GM21528 (cell line): ENCODE measurements around the gene EVA1C.
"Not testable (repeated sequence)": the region's sequence is repeated elsewhere in the genome, so short reads cannot be mapped to it uniquely, and the experiment has no call there.

Source experiments
- ATAC-seq: cut with Tn5 transposase; IDR thresholded peaks from one replicate; pipeline ENCODE4 v1.9.1; 2021; ENCODE audit warnings: mild to moderate bottlenecking, moderate library complexity; ENCODE audit not compliant: unreplicated experiment, low FRiP score

Gene EVA1C

GRCh38 chr21:32457360-32457840, 44.9 kb downstream of the EVA1C start:
- ATAC-seq, result no peak

GRCh38 chr21:32457962-32458361, 45.5 kb downstream of the EVA1C start:
- no peak for ATAC-seq

GRCh38 chr21:32459972-32460371, 47.5 kb downstream of the EVA1C start:
- ATAC-seq, result no peak

GRCh38 chr21:32461503-32461902, 49.0 kb downstream of the EVA1C start:
- no peak for ATAC-seq

GRCh38 chr21:32462564-32462963, 50.1 kb downstream of the EVA1C start:
- not testable (repeated sequence) for ATAC-seq

GRCh38 chr21:32463367-32463766, 50.9 kb downstream of the EVA1C start:
- ATAC-seq, result no peak

GRCh38 chr21:32463889-32464300, 51.4 kb downstream of the EVA1C start:
- no peak for ATAC-seq

- no peak for ATAC-seq
Measured at GRCh38 chr21:32467291-32467690, 54.8 kb downstream of the EVA1C start.

- ATAC-seq, result no peak
Measured at GRCh38 chr21:32468681-32469111, 56.2 kb downstream of the EVA1C start.

GRCh38 chr21:32469628-32470027, 57.1 kb downstream of the EVA1C start:
- no peak for ATAC-seq

GRCh38 chr21:32470206-32470605, 57.7 kb downstream of the EVA1C start:
- ATAC-seq, result no peak

- ATAC-seq, result no peak
Measured at GRCh38 chr21:32472890-32473765, 60.6 kb downstream of the EVA1C start.

GRCh38 chr21:32474179-32475059, 61.9 kb downstream of the EVA1C start:
- no peak for ATAC-seq

- no peak for ATAC-seq
Measured at GRCh38 chr21:32475162-32475812, 62.8 kb downstream of the EVA1C start.

- no peak for ATAC-seq
Measured at GRCh38 chr21:32476661-32477423, 64.3 kb downstream of the EVA1C start.

GRCh38 chr21:32477424-32477745, 64.9 kb downstream of the EVA1C start:
- no peak for ATAC-seq

GRCh38 chr21:32481875-32482408, 69.4 kb downstream of the EVA1C start:
- ATAC-seq, result no peak

GRCh38 chr21:32482565-32483292, 70.2 kb downstream of the EVA1C start:
- no peak for ATAC-seq

- no peak for ATAC-seq
Measured at GRCh38 chr21:32483293-32483595, 70.7 kb downstream of the EVA1C start.
